Superior temporal gyrus (tissue), 1 donor: Measurements from ENCODE around the gene NCAPD2.

Source experiments
- DNase-seq: peaks from one replicate; pipeline ENCODE4 v3.0.0-alpha.2; 2016; ENCODE audit errors: extremely low spot score

The NCAPD2 gene

DNA sequence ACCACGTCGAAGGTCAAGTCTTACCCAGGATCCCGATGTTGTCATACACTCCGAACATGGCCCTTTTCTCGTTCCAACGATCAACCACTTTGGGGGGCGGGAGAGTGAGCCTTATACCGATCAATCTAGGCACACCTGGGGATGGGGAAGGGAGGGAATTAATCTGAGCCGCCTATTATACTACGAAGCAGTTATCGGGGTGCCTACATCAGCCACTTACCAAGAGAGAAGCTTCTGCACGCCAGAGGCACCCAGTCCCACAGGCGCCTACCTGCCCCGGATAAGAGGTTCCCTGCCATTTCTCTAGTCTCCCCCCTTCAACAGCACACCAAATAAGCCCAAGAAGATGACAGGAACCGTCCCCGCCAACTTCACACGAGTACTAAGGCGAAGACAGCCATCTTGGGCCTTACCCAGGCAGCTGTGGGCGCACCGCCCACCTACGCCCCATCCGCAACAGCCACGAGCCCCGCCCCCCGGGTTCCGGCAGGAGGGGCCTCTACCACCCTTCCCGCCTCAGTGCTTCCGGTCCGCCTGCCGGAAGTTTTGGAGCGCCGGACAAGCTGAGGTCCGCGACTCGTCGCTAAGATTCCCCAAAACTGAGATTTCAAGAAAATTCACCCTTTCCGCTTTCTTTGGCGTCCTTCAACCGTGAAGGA lies 935 bp upstream of the NCAPD2 start, which contains the start of gene MRPL51:
Gene MRPL51 (minus strand): TSS at position 425 of the 659 bp plus-strand sequence. CDS start 126 bp downstream, at position 299.
- peak; percentile 97 for DNase-seq

DNA sequence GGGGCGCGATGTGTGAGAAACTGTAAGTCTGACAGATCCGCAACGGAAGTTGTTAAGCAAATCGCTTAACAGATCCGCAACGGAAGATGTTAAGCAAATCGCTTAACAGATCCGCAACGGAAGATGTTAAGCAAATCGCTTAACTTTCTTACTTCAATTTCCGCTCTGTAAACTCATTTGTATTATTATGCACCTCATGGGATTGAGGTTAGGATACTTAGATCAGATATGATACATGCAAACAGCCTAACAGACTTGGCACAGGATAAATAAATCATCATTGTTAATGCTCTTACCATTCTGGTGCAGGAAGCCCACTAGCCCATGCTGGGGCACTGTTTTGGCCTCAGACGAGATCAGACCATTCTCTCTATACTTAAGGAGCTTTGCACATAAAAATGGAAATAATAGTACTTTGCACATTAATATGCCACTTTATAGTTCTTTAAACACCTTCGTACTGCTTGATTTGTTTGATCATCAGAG lies 399 bp downstream of the NCAPD2 start:
- peak; percentile 44 for DNase-seq

DNA sequence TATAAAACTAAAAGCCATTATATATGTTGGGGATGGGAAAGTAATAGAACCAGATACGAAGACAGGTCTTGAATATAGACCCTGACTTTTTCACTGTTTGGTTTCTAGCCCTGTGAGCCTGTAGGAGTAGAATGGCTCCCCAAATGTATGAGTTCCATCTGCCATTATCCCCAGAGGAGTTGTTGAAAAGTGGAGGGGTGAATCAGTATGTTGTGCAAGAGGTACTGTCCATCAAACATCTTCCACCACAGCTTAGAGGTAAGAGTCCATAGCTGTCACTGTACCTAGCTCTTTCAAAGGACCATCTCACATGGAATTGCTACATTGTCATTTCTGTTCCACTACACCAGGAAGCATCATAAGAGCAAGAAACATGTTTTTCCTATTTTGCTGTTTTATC lies 1.1 kb downstream of the NCAPD2 start:
- DNase-seq, result no peak

DNA sequence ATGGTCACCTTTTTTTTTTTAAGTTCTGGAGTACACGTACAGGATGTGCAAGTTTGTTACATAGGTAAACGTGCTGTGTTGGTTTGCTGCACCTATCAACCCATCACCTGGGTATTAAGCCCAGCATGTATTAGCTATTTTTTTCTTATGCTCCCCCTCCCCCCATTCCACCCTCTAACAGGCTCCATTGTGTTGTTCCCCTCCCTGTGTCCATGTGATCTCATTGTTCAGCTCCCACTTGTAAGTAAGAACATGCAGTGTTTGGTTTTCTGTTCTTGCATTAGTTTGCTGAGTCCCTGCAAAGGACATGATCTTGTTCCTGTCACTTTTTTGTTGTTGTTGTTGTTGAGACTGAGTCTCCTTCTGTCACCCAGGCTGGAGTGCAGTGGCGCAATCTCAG lies 3.4 kb downstream of the NCAPD2 start:
- peak; percentile 53 for DNase-seq

DNA sequence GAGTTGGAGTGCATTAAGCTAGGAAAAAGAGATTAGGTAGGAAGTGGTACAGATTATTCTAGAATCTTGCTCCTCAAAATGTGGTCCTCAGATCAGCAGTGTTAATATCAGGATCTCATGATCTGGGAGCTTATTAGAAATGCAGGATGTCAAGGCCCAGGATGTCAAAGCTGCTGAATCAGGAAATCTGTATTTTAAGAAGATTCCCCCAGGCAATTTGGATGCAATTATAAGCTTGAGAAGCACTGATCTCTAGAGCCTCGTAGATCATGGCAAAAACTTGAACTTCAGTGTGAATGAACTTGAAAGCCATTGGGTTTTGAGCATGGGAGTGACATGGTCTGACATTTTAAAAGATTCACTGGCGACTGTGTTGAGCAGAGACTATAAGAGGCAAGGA lies 6.6 kb downstream of the NCAPD2 start:
- no peak for DNase-seq

DNA sequence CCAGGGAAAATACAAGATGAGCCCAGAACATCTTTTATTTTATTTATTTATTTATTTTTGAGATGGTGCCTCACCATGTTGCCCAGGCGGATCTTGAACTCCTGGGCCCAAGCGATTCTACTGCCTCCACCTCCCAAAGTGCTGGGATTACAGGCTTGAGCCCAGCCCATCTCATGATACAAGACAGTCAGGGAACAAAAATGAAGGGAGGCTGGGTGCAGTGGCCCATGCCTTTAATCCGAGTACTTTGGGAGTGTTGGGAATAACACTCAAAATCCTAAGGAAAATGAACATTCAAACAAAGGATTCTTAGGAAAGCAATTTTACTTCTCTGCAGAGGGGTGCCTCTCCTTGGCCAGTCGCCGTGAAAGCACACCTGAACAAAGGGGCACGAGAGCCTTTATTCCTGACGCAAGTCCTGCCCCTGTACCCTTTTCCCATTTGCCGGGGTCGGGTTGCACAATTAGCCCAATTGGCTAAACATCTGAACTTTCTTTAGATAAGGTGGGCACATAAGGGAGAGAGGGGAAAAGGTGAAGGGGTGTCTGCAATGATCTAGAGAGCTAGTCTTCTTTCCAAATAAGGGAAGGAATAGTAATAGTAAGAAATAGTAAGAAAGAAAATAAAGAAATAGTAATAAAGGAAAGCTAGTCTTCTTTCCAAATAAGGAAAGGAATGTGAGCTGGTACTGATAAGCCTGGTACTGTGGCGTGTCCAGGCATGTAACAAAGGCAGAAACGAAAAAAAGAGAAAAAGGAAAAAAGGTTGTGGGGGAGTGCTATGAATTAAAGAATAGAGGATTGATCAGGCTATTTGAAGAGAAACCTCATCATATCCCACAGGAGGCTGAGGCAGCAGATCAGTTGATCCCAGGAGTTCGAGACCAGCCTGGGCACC lies 13.4 kb downstream of the NCAPD2 start:
- DNase-seq, result no peak

DNA sequence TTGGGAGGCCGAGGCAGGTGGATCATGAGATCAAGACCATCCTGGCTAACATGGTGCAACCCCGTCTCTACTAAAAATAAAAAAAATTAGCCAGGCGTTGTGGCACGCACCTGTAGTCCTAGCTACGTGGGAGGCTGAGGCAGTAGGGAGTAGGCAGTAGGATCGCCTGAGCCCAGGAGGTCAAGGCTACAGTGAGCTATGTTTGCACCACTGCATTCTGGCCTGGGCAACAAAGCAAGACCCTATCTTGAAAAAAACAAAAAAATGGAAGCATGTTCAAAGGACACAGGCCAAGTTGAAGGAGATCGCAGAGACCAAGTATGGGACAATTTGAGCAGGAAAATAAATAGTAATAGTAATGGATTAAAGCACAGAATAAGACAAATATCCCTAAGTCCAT lies 14.2 kb downstream of the NCAPD2 start:
- no peak for DNase-seq

DNA sequence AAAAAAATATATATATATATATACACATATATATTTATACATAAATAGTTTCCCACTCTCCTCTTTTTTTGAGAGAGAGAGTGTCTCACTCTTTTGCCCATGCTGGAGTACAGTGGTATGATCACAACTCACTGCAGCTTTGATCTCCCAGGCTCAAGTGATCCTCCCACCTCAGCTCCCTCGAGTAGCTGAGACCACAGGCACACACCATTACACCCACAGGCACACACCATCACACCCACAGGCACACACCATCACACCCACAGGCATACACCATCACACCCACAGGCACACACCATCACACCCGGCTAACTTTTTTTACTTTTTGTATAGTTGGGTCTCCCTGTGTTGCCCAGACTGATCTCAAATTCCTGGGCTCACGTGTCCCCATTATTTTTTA lies 26.3 kb downstream of the NCAPD2 start:
- DNase-seq, result no peak

DNA sequence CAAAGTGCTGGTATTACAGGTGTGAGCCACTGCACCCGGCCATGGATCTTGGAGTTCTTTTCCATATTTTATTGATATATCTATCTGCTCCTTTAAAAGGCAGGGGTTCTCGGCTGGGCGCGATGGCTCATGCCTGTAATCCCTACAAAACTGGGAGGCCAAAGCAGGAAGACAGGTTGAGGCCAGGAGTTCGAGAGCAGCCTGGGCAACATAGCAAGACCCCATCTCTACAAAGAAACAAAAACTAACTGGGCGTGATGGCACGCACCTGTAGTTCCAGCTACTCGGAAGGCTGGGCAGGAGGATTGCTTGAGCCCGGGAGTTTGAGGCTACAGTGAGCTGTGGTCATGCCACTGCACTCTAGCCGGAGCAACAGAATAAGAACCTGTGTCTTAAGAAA lies 28.3 kb downstream of the NCAPD2 start:
- DNase-seq, result no peak

DNA sequence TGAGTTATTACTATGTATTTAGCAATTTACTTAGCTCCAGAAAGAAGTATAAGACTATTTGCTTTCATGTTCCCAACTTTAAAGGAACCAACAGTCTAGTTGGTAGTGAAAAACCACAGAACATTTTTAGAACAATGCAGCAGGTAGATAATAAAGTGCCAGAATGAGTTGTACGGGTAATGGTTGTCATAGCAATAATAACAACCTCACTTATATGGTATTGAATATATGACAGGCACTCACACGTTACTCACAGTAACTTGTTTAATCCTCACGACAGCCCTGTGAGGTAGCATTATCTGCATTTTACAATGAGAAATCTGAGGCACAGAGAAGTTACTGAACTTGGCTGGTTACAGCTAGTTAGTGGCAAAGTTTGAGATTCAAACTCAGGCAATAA lies 29.8 kb downstream of the NCAPD2 start:
- no peak for DNase-seq

DNA sequence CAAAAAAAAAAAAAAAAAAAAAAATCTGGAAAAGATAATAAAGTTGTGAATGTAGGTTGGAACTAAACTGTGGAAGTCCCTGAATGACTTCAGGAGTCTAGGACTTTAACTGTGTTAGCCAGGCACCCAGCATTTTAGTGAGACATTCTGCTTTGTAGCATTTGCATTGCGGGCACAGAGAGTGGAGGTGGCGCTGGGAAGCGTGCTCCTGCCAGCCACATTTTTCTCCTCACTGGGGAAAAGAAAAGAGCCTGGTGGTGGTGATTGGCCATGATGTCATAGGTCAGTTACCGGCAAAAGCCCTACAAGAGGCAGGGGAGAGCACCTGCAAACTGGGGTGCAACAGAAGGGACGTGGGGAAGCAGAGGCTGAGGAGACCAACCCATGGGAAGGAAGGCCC lies 30.7 kb downstream of the NCAPD2 start:
- no peak for DNase-seq

DNA sequence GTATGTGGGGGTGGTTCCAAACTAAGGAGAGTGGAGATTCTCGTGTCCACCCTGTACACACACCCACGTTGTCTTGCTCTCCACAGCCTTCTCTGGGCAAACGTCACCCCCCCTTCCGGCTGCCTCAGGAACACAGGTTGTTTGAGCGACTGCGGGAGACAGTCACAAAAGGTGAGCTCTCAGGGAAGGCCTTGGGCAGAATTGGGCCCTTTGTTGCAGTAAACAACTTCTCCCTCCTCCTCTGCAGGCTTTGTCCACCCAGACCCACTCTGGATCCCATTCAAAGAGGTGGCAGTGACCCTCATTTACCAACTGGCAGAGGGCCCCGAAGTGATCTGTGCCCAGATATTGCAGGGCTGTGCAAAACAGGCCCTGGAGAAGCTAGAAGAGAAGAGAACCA lies 32.3 kb downstream of the NCAPD2 start:
- no peak for DNase-seq

DNA sequence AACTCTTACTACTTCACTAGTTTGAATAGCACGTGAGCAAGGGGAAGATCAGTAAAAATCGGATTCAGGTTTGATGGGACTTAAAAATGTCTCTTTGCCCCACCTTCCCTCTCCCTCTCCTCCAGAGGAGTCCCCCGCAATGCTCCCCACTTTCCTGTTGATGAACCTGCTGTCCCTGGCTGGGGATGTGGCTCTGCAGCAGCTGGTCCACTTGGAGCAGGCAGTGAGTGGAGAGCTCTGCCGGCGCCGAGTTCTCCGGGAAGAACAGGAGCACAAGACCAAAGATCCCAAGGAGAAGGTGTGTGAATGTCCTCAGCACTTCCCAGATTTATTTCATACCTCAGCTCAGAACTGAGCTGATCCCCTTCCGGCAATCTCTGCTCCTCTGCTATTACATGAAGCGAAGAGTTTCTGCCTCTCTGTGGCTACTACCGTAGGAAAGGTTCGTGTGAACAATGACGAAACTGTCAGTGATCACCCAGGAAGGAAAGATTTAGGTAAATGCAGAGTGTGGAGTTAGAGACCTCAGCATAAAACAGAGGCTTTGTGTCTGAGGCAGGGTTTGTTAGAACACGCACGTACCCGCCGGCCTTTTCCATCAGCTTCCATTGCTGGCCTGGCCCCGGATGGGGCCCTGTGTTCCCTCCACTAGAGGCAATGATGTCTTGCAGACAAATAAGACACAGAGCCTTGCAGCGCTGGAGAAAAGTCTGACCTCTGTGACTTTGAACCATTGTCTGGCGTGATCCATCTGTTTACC lies 33.0 kb downstream of the NCAPD2 start:
- no peak for DNase-seq

DNA sequence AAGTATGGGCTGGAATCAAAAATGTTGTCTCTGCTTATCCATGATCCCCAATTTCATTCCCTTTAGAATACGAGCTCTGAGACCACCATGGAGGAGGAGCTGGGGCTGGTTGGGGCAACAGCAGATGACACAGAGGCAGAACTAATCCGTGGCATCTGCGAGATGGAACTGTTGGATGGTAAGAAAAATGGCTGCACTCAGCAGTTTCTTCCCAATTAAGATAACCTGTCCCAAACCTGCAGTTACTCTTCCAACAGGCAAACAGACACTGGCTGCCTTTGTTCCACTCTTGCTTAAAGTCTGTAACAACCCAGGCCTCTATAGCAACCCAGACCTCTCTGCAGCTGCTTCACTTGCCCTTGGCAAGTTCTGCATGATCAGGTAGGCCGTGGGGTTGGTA lies 33.8 kb downstream of the NCAPD2 start:
- no peak for DNase-seq

DNA sequence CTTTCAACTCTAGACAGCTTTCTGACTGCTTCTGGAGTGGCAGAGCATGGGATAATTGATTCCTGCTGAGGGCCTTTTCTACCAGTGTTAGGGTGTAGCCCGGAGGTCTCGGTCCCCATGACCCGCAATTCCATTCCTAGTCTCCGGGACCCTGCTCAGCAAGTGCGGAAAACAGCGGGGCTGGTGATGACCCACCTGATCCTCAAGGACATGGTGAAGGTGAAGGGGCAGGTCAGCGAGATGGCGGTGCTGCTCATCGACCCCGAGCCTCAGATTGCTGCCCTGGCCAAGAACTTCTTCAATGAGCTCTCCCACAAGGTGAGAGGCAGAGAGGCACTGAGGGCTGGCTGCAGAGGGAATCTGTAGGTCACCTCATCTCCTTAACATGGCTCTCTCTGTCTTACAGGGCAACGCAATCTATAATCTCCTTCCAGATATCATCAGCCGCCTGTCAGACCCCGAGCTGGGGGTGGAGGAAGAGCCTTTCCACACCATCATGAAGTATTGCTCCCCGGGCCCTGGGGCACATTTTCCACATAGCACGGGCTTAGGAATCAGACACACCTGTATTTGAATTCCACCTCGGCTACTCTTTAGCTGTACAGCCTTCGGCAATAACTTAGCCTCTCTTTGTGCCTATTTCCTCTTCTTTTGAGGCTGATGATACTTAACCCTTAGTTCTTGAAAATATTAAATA lies 34.8 kb downstream of the NCAPD2 start:
- DNase-seq, result no peak

DNA sequence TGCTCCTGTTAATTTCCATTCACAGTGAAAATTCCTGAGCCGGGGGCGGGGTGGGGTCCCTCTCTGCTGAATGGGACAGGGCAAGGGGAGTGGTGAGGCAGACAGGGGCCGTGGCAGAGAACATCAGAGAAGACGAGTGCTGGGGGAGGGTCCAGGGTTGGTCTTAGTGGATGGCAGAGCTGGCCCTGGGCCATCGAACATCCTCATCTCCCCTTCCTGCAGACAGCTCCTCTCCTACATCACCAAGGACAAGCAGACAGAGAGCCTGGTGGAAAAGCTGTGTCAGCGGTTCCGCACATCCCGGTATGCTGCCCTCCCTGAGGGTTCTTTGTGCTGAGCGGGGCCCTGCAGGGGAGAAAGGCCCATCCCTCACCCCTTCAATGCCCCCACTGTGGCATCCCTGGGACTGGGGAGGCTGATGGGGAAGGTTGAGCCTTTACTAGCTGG lies 35.4 kb downstream of the NCAPD2 start:
- no peak for DNase-seq

DNA sequence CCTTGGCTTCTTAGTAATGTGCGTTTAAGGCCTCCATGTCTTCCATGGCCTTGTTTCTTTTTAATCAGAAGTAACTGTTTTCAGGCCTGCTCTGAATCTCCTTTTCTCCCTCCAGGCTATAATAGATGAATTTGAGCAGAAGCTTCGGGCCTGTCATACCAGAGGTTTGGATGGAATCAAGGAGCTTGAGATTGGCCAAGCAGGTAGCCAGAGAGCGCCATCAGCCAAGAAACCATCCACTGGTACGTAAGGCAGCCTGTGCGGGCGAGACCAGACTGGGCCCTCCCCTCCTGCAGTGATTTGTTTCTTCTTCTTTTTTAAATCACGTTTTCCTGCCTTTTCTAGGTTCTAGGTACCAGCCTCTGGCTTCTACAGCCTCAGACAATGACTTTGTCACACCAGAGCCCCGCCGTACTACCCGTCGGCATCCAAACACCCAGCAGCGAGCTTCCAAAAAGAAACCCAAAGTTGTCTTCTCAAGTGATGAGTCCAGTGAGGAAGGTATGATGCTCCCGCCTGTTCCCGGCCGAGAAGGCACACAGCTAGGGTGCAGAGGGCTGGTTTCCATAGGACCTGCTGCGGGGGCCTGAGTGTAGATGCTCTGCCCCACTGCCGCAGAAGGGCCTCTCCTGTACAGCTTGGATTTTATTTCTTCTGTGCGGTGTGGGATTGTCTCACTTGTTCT lies 36.8 kb downstream of the NCAPD2 start:
- no peak for DNase-seq

DNA sequence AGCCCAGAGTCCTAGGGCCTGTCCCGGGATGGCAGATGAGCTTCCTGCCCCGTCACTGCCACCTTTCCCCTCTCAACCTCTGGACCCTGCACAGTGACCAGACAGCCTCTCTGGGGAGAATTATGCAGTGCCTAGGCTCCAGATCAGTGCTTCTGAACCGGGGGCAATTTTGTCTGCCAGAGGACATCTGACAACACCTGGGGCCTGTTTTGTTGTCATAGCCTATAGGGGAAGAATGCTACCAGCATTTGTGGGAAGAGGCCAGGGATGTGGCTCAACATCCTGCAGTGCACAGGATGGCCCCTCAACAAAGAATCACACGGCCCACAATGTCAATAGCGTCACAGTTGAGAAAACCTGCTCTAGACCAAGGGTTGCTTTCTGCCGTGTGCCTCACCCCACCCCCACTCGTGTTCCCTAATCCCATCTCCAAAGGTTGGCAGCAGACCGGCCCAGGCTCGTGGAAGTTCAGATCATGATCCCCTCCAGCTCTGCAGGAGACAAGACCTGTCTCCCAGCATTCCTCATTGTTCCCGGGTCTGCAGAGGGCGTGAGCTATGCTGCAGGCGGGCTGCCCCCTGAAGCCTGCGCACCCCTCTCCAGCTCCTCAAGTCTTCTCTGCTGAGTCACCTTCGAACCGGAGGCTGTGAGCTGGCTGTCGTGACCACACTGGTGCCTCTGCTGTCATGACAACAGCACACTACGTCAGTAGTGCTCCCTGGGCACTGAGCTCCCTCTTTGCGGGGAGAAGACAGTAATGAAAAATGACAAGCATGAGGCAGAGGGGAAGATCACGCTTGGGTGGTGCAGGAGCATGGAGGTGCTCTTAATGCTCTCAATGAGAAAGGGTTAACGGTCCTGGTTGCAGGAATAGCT lies 38.4 kb downstream of the NCAPD2 start:
- DNase-seq, result peak; percentile 74

DNA sequence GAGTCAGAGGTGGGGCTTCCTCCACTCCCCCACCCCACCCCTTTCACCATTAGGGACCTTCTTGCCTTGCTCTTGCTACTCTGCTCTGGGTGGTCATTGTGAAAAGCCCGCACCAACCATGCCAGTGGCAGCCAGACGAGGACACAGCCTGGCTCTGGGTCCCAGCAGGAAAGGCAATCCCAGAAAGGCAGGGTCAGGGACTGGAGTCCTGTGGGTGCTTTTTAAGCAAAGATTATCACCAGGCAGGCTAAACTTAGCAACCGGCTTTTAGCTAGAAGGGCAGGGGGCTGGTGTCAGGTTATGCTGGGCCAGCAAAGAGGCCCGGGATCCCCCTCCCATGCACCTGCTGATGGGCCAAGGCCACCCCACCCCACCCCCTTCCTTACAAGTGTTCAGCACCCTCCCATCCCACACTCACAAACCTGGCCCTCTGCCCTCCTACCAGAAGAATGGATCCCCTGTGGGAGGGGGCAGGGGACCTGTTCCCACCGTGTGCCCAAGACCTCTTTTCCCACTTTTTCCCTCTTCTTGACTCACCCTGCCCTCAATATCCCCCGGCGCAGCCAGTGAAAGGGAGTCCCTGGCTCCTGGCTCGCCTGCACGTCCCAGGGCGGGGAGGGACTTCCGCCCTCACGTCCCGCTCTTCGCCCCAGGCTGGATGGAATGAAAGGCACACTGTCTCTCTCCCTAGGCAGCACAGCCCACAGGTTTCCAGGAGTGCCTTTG lies 39.2 kb downstream of the NCAPD2 start:
- peak; percentile 80 for DNase-seq

DNA sequence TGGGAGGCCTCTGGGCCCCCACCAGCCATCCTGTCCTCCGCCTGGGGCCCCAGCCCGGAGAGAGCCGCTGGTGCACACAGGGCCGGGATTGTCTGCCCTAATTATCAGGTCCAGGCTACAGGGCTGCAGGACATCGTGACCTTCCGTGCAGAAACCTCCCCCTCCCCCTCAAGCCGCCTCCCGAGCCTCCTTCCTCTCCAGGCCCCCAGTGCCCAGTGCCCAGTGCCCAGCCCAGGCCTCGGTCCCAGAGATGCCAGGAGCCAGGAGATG lies 39.7 kb downstream of the NCAPD2 start:
- no peak for DNase-seq
